Thyroid gland (tissue), 4 donors: ENCODE results near the gene NYNRIN.

ENCODE experiments used
- POLR2A ChIP-seq, 2 donors: fragments of 450-650 bp; IDR thresholded peaks; one replicate each; pipeline ENCODE4 v1.6.1; 2017; ENCODE audit warnings: antibody characterized with exemption in 2 of 2, mild to moderate bottlenecking in 2 of 2, moderate library complexity in 1 of 2
- TF ChIP-seq, protein P1 (sequence below), 6 experiments: fragments of 200-600 bp in 3 of 6; fragments of 450-650 bp in 3 of 6; sonication (generic) in 3 of 6; IDR thresholded peaks; one replicate each; pipeline ENCODE4 v1.5.1; 2016 to 2019; ENCODE audit warnings: antibody characterized with exemption in 6 of 6, mild to moderate bottlenecking in 2 of 6, inconsistent platforms in 1 of 6, moderate library complexity in 1 of 6

DNA sequence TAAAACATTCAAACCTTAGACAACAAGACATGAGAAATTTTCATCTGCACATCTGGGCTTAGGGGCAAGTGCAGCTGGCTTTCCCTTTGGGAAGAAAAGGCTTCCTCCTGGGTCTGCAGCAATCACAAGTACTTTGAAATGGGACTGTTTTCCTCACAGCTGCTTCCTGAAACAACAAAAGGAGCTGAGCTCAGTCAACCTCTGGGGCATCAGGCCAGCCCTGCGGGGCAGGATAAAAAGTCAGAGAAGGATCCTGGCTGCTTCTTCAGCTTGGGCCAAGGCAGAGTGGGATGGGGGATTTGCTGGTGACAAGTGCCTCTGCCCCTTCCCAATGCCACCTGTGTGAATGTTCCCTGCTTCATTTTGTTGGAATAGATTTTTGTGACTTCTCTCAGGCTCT lies 59.9 kb downstream of the NYNRIN start:
- TF ChIP-seq, protein P1, sequence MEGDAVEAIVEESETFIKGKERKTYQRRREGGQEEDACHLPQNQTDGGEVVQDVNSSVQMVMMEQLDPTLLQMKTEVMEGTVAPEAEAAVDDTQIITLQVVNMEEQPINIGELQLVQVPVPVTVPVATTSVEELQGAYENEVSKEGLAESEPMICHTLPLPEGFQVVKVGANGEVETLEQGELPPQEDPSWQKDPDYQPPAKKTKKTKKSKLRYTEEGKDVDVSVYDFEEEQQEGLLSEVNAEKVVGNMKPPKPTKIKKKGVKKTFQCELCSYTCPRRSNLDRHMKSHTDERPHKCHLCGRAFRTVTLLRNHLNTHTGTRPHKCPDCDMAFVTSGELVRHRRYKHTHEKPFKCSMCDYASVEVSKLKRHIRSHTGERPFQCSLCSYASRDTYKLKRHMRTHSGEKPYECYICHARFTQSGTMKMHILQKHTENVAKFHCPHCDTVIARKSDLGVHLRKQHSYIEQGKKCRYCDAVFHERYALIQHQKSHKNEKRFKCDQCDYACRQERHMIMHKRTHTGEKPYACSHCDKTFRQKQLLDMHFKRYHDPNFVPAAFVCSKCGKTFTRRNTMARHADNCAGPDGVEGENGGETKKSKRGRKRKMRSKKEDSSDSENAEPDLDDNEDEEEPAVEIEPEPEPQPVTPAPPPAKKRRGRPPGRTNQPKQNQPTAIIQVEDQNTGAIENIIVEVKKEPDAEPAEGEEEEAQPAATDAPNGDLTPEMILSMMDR (IDR thresholded peaks at IDR 0.05): no peak
- TF ChIP-seq POLR2A (IDR thresholded peaks at IDR 0.05): no peak
